Measurements from ENCODE around the gene CIB2.

CIB2 gene

DNA sequence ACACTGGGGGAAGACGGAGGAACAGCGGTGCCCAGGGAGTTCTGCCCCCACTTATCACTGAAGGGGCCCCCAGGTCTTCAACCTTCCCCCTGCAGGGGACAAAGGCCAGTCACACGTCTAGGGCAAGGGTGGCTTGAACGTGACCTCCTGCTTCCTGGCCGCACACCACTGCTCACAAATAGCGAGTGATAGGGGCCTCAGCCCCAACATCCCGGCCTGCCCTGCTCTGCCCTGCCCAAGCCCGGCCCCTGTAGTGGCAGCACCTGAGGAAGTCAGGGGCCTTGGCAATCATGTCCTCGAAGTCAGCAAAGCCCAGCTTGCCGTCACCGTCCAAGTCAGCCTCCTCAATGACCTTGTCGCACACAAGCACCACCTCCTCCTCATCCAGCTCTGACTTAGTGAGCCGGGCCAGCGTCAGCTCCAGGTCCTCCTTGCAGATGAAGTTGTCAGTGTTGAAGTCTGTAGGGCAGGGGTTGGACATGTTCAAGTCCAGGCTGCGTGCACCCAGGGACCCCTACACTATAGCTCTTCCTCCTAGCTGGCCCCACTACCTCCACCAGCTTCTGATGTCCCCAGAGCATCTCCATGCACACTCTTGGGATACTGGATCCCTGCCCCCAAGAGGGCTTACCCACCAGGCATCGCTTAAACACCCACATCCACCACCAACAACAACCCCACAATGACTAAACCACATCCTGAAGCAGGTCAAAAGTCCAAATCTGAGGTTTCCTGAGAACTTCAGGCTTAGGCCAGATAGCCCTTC, 25.6 kb downstream of the CIB2 start:
- DNase-seq, result no peak

DNA sequence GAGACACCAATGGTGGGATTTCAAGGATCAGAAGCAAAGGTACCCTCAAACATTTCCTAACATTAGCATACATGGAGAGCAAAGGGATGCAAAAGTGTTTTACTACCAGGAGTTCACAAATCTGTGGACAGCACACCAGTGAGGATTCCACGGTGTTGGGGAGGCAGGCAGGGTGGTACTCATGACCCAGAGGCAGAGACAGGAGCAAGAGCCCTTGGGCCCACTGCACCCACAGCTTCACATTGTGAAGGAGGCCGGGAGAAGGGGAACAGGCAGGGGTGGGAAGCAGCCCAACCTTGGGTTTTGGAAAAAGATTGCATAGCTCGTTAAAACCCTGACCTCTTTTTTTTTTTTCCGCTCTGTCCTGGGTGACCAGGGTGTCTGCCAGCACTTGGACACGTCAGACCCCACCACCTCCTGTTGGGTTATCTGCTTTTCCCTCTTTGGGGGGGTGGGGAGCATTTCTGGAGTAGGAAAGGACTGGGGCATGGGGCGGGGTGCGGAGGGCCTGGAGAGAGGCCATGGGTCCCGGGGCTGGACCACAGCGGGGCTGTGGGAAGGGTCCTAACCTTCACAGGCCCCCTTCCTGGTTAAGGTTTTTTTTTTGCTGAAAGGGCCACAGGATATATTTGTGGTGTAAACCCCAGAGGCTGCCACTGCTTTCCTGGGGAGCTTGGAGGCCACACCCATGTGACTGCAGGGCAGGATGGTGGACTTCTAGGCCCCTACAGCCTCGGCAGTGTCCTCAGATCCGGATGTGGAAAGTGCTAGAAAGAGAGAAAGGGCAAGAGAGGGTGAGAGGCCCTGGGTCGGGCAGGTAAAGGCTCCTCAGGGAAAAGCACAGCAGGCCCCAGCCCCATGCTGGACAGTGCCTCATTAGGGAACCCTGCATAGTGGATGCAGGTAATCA, 26.4 kb downstream of the CIB2 start:
- no peak for DNase-seq

DNA sequence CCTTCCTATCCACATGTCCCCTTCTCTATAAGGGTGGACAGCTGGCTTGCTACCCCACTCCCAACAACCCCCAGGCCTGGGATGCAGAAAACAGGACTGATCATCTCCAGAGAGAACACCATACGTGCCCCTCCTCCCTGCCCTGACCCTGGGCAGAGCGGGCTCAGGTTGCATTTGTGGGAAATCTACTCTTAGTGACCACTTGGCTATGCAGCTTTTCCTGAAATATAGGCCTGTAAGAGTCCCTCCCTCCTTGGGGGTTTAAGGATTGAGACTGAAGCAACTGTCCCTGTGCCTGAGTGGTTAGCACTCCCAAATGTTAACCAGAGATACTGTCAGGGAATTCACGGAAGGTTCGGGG, 27.1 kb downstream of the CIB2 start:
- DNase-seq, result no peak

DNA sequence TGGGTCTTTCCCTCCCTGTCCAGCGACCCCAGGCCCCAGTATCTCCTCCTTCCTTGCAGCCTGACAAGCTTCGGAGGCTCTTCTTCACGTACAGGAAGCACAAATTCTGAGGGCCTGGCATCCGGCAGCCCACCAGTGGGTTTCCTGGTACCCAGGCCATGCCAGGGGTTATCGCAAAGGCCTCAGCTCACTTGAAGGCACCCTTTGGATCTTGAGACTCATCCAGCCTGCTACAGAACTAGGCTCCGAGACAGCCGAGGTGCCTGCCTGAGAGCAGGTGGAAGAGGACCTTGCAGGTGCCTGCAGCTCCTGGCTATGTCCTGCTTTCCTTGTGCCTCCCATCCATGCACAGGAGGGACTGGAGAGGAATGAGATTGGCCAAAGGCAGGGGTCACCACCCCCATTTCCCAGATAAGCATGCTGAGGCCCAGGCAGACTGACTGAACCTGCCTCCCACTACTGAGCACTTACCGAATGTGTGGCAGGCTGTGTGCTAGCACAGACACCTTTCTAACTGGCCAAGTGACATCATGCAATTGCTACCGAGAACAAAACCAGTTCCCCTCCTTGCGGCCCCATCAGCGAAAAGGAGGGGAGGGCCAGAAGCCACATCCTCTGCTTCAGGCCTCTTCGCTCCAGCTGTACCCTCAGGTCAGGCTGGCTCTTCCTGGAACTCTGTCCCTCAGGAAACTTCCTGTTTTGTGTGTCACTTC, 27.7 kb downstream of the CIB2 start:
- no peak for DNase-seq

DNA sequence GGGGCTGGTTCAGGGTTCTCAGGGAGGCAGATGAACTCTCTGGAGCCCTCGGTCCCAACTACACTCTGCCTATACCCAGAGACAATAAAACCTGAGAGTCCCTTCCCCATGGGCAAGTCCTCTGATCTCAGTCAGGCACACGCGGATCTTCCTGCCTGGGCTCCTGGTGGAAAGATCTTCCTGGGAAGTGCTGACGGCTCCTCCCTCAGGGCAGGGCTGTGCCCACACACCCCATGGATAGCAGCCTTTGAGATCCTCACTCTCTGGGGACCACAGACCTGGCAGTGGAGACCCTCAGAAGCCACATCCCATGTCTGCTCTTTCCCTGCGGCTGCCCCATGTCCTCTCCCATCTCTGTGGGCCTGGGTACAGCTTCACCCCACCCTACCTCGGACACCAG, 28.5 kb downstream of the CIB2 start:
- DNase-seq, result no peak

DNA sequence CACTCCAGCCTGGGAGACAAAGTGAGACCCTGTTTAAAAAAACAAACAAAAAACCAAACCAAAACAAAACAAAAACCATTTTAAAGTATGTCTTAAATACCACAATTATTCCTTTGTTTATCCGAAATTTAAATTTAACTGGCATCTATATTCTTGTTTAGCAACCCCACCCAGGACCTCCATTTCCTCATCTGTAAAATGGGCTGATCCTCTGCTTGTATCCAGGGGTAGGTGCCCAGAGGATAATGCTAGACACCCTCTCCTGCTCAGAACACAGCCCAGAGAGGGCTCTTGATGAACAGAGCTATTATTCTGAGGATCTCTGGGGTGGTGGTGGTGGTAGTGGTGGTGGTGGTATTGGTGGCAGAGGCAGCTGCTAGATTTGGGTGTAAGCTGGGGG, 29.0 kb downstream of the CIB2 start:
- DNase-seq, result no peak

DNA sequence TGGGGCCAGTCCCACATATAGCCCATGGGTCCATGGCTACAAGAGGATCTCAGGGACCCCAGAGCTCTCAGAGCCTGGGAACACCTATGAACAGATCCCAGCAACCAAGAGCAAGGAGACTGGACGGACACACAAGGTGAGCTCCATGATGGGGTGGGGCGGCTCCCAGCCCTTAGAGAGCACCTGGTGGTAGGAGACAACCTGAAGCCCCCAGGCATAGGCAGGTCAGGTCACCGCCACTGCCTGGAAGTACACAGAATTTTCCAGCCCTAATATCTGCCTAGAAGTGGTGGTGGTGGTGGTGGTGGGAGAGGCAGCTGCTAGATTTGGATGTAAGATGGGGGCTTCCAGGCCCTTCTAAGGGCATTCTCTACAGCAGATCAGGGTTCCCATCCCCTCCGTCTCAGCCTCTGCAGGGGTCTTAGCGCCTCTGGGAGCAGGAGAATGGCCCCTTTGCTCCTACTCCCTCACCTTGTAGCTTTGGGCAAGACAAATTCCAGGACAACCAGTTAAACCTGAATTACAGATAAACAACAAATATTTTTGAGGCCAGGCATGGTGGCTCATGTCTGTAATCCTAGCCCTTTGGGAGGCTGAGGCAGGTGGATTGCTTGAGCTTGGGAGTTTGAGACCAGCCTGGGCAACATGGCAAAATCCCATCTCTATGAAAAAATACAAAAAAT, 29.7 kb downstream of the CIB2 start:
- DNase-seq, result no peak

DNA sequence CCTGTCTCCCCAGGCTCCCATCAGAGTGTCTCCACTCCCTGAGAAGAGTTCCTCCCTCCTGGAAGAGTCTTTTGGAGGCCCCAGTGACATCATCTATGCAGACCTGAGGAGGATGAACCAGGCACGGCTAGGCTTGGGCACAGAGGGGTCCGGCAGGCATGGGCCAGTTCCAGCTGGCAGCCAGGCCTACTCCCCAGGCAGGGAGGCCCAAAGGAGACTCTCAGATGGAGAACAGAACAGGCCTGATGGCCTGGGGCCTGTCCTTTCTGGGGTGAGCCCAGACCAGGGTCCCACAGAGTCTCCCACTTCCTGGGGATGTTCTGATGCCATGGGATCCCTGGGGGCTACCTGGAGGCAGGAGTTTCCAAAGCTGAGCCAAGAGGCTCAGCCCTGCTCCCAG, 30.4 kb downstream of the CIB2 start:
- DNase-seq, result no peak

DNA sequence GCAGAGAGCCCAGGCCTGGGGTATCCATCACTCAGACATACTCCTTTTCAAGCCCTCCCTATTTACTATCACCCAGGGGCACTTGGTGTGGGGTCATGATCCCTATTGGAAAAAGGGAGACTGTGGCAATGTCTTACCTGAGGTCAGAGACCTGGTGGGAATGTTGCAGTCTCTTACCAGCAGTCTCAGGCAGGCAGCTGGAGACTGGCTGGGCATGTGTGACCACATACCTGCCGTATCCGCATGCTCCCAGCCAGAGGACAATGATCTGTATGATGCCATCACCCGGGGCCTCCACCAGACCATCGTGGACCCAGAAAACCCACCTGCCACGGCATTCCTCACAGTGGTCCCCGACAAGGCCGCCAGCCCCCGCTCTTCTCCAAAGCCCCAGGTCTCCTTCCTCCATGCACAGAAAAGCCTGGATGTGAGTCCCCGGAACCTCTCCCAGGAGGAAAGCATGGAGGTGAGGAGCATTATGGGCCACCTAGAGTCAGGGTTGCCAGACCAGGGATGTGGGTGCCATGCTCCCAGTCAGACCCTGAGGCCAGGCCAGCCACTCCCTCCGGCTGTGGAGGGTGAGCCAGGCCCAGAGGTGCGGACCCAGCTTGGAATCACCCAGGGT, 33.0 kb downstream of the CIB2 start:
- no peak for DNase-seq

DNA sequence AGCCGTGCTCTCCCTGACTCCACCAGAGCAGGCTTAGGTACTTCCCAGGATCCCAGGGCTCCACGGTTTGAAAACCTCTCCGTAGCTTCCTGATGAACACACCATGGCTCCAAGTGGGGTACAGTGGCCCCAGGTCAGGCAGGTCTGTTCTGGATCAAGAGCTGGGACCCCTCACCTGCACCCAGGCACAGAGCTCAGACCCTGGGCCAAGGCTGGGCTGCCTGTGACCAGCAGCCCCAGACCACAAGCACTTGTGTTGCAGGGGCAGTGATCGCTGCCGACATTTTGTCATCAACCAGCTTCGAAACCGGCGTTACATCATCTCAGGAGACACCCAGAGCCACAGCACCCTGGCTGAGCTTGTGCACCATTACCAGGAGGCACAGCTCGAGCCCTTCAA, 33.6 kb downstream of the CIB2 start:
- no peak for DNase-seq

DNA sequence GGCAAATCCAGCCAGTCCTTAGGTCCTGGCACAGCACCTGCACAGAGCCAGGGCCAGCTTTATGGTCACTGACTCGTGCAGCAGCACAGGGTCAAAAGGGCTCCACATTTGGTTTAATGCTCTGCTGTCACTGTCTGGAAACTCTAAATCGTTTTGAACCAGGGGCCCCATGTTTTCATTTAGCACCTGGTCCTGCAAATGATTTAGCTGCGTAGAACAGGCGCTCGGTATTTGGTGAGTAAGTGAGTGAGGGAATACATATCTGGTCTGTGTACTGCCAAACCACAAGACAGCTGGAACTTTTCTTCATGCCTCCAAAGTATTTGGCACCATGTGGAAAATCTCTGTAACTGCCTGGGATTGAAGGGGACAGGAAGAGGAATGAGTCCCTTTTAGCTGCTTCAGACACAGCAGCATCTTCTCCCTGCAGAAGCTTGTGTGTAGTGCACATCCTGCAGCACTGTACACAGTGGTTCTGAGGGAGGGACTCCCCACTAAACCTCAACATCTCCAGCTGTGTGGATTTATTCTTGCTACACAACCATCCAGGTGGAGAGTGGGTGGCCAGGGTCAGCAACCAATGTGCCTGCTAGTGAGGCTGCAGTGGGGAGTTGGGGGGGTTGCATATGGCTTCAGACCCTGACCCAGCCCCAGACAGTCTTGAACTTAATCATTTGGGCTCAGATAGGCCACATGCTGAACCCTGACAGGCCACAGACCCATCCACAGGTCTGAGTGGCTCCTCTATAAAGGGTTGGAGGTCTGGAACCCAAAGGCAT, 37.8 kb downstream of the CIB2 start:
- no peak for DNase-seq

DNA sequence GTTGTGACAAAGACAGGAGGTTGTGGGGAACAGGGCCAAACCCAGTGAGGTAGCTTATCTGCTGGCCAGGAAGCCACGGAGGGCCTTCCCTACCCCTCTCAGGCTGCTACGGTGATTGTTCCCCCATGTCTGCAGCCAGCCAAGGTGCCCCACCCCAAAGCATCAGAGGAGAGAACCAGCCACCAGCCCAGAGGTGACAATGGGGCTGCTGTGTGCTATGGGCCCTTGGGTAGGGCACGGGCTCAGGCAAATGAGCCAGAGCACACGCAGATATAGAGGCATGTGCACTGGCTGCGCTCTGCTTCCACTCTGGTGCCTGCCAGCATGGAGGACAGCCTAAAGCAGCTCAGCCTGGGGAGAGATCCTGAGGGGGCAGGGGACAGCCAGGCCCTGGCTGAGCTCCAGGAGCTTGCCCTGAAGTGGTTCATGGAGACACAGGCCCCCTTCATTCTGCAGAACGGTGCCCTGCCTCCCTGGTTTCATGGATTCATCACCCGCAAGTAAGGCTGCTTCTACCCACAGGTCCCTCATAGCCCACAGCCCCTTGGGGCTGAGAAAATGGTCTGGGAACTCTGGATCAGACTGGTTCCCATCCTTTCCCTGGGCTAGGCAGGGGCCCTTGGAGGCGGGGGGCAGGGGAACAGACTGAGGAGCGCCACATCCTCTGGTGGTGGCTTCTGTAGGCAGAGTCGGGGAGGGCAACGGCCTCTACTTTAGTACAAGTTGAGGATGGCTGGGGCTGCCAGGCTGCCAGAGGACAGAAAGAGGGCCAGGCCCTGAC, 38.8 kb downstream of the CIB2 start, which contains the start of gene SH2D7:
Gene SH2D7, plus strand, starts transcription at position 301 of the 781 bp plus-strand sequence. Its CDS starts 24 bp downstream, at position 325.
- DNase-seq, result no peak

DNA sequence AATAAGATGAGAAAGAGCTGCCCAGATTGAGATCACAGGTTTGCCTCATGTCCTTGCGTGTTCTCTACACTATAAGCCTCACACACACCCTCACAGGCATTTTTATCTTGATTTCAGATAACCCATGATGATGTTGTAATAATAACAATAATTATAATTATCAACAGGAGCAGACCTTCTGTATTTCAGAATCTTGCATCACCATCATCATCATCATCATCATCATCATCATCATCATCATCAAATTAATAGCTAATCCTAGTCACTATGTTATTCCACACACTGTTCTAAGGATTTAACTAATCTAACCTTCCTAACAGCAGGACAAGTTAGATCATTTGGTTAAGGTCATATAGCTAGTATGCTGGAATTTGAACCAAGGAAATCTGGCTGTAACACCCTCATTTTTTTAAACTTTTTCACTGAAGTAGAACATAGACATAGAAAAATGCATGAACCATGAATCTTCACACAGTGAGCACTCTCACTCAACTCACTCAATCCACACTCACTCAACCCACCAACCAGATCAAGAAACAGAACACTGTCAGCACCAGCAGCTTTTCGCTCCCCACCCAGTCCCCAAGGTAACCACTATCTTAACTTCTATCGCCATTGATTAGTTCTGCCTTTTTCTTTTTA, 40.7 kb downstream of the CIB2 start:
- DNase-seq, result no peak

DNA sequence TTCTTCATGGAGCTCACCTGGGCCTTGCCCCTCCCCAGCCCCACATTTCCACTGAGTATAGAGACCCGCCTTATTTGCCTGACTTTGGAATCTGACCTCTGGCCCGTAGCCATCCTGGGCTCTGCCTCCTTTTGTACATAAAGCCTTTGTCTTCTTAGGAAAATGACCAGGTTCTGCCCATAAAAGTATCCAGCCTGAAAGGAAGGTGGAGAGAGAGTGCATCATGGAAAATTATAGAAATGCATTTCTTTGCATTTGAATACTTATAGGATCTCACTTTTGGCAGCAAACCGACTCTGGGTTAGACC, 42.5 kb downstream of the CIB2 start:
- no peak for DNase-seq

DNA sequence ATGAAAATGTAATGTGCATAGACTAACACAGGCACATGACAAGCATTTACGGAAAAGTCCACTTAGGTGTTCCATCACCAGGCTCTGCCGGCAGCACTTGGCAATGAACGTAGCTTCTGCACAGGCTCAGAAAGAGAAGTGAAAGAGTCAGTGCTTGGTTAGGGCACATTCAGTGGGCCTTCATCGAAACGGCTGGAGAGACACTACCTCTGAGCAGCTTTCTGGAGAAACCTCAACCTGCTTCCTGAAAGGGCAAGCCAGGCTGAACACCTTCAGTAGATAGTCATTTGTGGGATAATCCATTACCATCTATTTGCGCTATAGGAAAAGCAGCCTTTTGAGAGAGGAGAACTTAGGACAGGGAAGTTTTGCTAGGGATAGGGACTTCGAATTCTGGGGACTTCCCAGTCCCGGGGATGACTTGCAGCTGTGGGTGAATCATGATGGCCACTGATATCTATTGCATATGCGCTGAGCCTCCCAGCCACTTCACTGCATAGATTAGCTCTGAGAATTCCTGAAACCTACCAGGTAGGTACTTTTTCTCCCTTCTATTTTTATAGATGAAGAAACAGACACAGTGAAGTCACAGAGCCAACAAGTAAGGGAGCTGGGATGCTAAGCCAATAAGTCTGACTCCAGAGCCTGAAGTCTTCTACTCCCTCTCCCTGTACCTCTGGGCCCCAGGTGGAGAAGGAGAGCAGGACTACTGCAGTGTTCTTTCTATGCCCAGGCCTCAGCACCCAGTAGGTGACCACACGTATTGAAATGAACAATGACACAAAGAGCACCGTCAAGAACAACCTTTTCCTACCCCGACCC, 43.1 kb downstream of the CIB2 start:
- DNase-seq, result no peak

DNA sequence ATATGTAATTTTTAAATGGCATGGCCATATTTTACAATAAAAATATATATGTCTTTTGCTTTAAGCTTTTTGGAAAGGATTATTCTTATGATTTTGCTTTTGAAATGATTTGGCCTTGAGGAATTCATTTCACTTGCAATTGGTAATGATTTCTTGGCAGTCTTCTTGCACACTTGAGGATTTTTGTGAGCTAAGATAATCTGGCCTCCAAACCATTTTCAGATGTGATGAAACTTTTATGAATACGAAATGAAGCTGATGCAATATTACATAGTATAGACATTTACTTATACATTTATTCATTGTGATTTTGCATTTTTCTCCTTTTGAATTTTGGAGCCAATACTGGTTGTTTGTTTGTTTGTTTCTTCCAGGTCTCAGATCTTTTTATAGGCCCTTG, 45.3 kb downstream of the CIB2 start:
- no peak for DNase-seq

DNA sequence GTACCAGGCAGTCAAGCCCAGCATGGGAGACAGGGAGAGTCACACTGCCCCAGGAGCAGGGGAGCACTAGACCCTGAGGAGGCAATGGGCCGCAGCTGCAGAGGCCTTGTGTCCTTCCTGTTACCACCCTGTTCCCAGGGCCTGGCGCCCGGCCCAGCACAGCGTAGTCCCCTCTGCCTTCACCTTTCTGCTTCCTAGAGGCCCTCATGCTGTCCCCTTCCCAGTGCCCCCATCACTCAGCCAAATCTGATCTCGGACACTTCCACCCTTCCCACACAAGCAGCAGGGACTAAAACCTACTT, 46.8 kb downstream of the CIB2 start:
- DNase-seq, result no peak

DNA sequence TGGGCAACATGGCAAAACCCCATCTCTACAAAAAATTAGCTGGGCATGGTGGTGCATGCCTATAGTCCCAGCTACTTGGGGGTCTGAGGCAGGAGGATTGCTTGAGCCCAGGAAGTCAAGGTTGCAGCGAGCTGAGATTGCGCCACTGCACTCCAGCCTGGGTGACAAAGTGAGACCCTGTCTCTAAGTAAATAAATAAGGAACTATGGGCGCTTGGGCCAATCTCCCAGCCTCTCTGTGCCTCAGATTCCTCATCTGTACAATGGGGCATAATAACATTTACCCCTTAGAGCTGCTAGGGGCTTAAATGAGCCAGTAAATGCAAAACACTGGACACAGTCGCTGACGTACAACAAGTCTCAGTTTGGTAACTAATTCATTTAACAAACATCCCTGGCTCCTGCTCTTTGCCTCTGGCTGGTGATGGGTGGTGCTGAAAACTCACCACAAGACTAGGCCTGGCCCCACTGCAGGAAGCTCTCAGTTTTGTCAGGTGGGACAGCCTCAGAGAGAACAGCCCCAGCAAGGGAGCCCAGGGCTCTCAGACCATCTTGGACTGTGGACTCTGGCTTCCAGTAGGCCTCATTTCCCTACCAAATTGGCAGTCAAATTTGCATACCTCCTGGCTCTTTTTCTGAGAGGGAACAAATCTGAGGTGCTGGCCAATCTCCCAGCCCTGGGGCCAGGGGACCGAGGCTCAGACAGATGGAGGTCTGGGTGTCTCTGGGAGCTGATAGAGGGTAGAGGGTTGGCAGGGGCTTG, 47.4 kb downstream of the CIB2 start:
- no peak for DNase-seq

DNA sequence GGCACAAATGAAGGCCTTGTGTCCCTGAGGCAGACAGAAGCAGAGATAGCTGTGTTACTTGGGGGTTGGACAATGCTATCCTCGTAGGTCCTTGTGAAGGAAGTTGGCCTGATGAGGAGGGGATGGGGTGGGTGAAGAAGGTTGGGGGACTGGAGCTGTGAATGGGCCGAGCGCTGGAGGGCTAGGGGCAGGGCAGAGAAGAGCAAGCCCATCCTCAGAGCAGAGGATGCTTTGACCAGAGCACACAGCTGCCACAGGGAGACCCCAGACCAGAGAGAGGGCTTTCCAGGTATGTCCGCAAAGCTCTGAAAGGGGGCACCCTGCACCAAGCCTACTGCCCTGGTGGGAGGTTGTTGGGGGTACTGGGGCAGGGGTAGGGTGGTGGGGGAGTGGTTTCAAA, 48.1 kb downstream of the CIB2 start:
- no peak for DNase-seq

Data from NCI-H2029 (cell line).